Stomach (tissue), 9 donors: ENCODE data around the gene RBM25. TPM values are rescaled to one million over a fixed set of nuclear protein-coding genes. Genes with fewer than 3 reads are reported as not detected.
"Not testable (repeated sequence)": the region's sequence is repeated elsewhere in the genome, so short reads cannot be mapped to it uniquely, and the experiment has no call there.

Source experiments
- DNase-seq, 2 donors: peaks; one replicate each; pipeline versions ENCODE4 v3.0.0 to v3.0.0-alpha.2; 2013 to 2019
- H3K27ac ChIP-seq, 5 donors: fragments of 200-600 bp in 4 of 5; sonication (generic) in 4 of 5; one replicate each; pipeline ENCODE4 v1.5.1; 2013 to 2019; ENCODE audit warnings: mild to moderate bottlenecking in 1 of 5, moderate library complexity in 1 of 5
- H3K27me3 ChIP-seq, 3 donors: fragments of 200-600 bp; sonication (generic); one replicate each; pipeline ENCODE4 v1.5.1; 2017 to 2019; ENCODE audit warnings: mixed run types in 1 of 3
- H3K36me3 ChIP-seq, 4 donors: fragments of 200-600 bp; sonication (generic); 1 replicate in 3 of 4; 2 replicates in 1 of 4; pipeline ENCODE4 v1.5.1; 2016 to 2019
- H3K4me1 ChIP-seq, 4 donors: fragments of 200-600 bp; sonication (generic); one replicate each; pipeline ENCODE4 v1.5.1; 2016 to 2019
- H3K4me3 ChIP-seq, 4 donors: fragments of 200-600 bp; sonication (generic) in 3 of 4; one replicate each; pipeline ENCODE4 v1.5.1; 2016 to 2019; ENCODE audit warnings: mild to moderate bottlenecking in 1 of 4
- H3K9me3 ChIP-seq, 4 donors: fragments of 200-600 bp; sonication (generic); one replicate each; pipeline ENCODE4 v1.5.1; 2016 to 2019
- CTCF ChIP-seq, 7 experiments: fragments of 450-650 bp in 4 of 7; fragments of 200-600 bp in 3 of 7; sonication (generic) in 3 of 7; IDR thresholded peaks; one replicate each; pipeline ENCODE4 v1.5.1; 2016 to 2019; ENCODE audit warnings: antibody characterized with exemption in 7 of 7, control low read depth in 2 of 7, mild to moderate bottlenecking in 1 of 7
- EP300 ChIP-seq: sonication (generic); formaldehyde crosslinking; IDR thresholded peaks from one replicate; pipeline ENCODE4 v1.6.1; 2017; ENCODE audit warnings: antibody characterized with exemption
- POLR2A ChIP-seq, 4 donors: fragments of 450-650 bp; IDR thresholded peaks; one replicate each; pipeline ENCODE4 v1.6.1; 2016; ENCODE audit warnings: antibody characterized with exemption in 4 of 4, control low read depth in 2 of 4, mild to moderate bottlenecking in 1 of 4, moderate library complexity in 1 of 4
- POLR2AphosphoS5 ChIP-seq, 3 donors: sonication (generic); formaldehyde crosslinking; IDR thresholded peaks; one replicate each; pipeline ENCODE4 v1.6.1; 2016; ENCODE audit warnings: antibody characterized with exemption in 3 of 3
- WGBS, 5 donors: extraction: QIAGEN DNeasy Blood & Tissue Kit in 3 of 5; methylation state at CpG; one replicate each; pipeline versions ENCODE4 v1.1.5 to v1.1.7; 2013 to 2018; 5-methylcytosine and 5-hydroxymethylcytosine counted together
- intact Hi-C: fragments of 100-400 bp; cut with DNase I; formaldehyde crosslinking; loops from one replicate; pipeline ENCODE4 v1.15.1; 2023; ENCODE audit warnings: low total_unique reads
- polyA plus RNA-seq, 3 donors: library from polyadenylated mRNA; stranded (reverse); fragments of 200-250 nt; gene quantifications; one replicate each; pipeline ENCODE4 v1.2.3, GENCODE V29; 2013
- total RNA-seq, 5 donors: library from RNA; depleted of rRNA; stranded (reverse); fragments of >200 nt; gene quantifications; one replicate each; pipeline versions ENCODE4 v1.1.0 to v1.2.3, GENCODE V29; 2014 to 2016
- donor health status: healthy with polysubstance abuse.
- donor health status: Bipolar disorder and iron deficiency.
- donor health status: healthy.

The RBM25 gene
- total and polyA plus RNA-seq, 8 donors = 15.5 to 149 (median 109) TPM

- H3K4me3 ChIP-seq = peak overlapping the region; percentile 77 to 97 (median 90)
- H3K9me3 ChIP-seq = no peaks in the 10 kb centered on the region
- TF ChIP-seq EP300 = no peak
- TF ChIP-seq POLR2AphosphoS5 (IDR thresholded peaks at IDR 0.05) = no peak
- no peak for TF ChIP-seq CTCF (IDR thresholded peaks at IDR 0.05)
- intact Hi-C loops = no loop called here
- peaks cover 9 to 17% (median 17%) of the 10 kb centered on the region in 4 donors for H3K36me3 ChIP-seq
- DNase-seq = no peak
- 32 to 39% (median 38%) methylated on average over 3 of the region's 3 CpGs for WGBS, 5 donors
- H3K27ac ChIP-seq = peak overlapping the region in 4 of 5 donors; percentile 88 to 93 (median 92)
- H3K4me1 ChIP-seq = peaks cover 8 to 41% (median 32%) of the 10 kb centered on the region in 4 donors
- H3K27me3 ChIP-seq = no peaks in the 10 kb centered on the region
Observed at GRCh38 chr14:73027546-73027945, 30.8 kb upstream of the RBM25 start.

- Histone ChIP-seq H3K9me3 (no peaks in the 10 kb centered on the region), H3K36me3 (peaks cover 9 to 14% (median 13%) of the 10 kb centered on the region in 4 donors), H3K27me3 (no peaks in the 10 kb centered on the region), H3K4me1 (peaks cover 8 to 37% (median 30%) of the 10 kb centered on the region in 4 donors), H3K4me3 (no peak overlapping the region), H3K27ac (no peak overlapping the region)
- intact Hi-C loops = no loop called here
- TF ChIP-seq CTCF (IDR thresholded peaks at IDR 0.05) (no peak), EP300 (no peak), POLR2A (IDR thresholded peaks at IDR 0.05) (no peak), POLR2AphosphoS5 (IDR thresholded peaks at IDR 0.05) (no peak)
- no peak for DNase-seq
Observed at GRCh38 chr14:73027984-73028383, 30.4 kb upstream of the RBM25 start.

- 90 to 93% (median 92%) methylated on average over 9 of the region's 9 CpGs for WGBS, 5 donors
- intact Hi-C loops, DNase-seq, H3K4me1 ChIP-seq, H3K27me3 ChIP-seq, H3K27ac ChIP-seq, H3K9me3 ChIP-seq, H3K4me3 ChIP-seq, H3K36me3 ChIP-seq: not testable (repeated sequence)
Observed at GRCh38 chr14:73036706-73037450, 21.5 kb upstream of the RBM25 start.

GRCh38 chr14:73047808-73048207, 10.5 kb upstream of the RBM25 start:
- WGBS, 5 donors = 96 to 100% (median 97%) methylated on average over 1 of the region's 1 CpG
- TF ChIP-seq EP300 = no peak
- no peak for TF ChIP-seq POLR2AphosphoS5 (IDR thresholded peaks at IDR 0.05)
- TF ChIP-seq POLR2A (IDR thresholded peaks at IDR 0.05) = no peak
- no peak for TF ChIP-seq CTCF (IDR thresholded peaks at IDR 0.05)

GRCh38 chr14:73049428-73049827, 8.9 kb upstream of the RBM25 start:
- TF ChIP-seq CTCF (IDR thresholded peaks at IDR 0.05) (no peak), POLR2AphosphoS5 (IDR thresholded peaks at IDR 0.05) (no peak), EP300 (no peak), POLR2A (IDR thresholded peaks at IDR 0.05) (no peak)
- no peak for DNase-seq

More at GRCh38 chr14:73047808-73048207, 10.5 kb upstream of the RBM25 start:
- Histone ChIP-seq H3K36me3 (no peaks in the 10 kb centered on the region), H3K27me3 (no peaks in the 10 kb centered on the region), H3K9me3 (no peaks in the 10 kb centered on the region), H3K4me3 (no peak overlapping the region), H3K27ac (no peak overlapping the region), H3K4me1 (no peaks in the 10 kb centered on the region)
- DNase-seq = no peak
- intact Hi-C loops = no loop called here

More at GRCh38 chr14:73049428-73049827, 8.9 kb upstream of the RBM25 start:
- H3K27ac ChIP-seq = no peak overlapping the region
- H3K9me3 ChIP-seq = no peaks in the 10 kb centered on the region
- no peaks in the 10 kb centered on the region for H3K27me3 ChIP-seq
- H3K4me1 ChIP-seq = no peaks in the 10 kb centered on the region
- WGBS, 5 donors = 63 to 78% (median 69%) methylated on average over 4 of the region's 4 CpGs
- intact Hi-C loops = no loop called here
- H3K4me3 ChIP-seq = no peak overlapping the region
- no peaks in the 10 kb centered on the region for H3K36me3 ChIP-seq
